ENCODE data around the gene CCNL2. TPM values are rescaled to one million over a fixed set of nuclear protein-coding genes. Genes with fewer than 3 reads are reported as not detected.
"Not testable (repeated sequence)": the region's sequence is repeated elsewhere in the genome, so short reads cannot be mapped to it uniquely, and the experiment has no call there.

CCNL2 gene
- polyA plus RNA-seq, 1 donor from 2014 or later, result 39.8 TPM

DNA sequence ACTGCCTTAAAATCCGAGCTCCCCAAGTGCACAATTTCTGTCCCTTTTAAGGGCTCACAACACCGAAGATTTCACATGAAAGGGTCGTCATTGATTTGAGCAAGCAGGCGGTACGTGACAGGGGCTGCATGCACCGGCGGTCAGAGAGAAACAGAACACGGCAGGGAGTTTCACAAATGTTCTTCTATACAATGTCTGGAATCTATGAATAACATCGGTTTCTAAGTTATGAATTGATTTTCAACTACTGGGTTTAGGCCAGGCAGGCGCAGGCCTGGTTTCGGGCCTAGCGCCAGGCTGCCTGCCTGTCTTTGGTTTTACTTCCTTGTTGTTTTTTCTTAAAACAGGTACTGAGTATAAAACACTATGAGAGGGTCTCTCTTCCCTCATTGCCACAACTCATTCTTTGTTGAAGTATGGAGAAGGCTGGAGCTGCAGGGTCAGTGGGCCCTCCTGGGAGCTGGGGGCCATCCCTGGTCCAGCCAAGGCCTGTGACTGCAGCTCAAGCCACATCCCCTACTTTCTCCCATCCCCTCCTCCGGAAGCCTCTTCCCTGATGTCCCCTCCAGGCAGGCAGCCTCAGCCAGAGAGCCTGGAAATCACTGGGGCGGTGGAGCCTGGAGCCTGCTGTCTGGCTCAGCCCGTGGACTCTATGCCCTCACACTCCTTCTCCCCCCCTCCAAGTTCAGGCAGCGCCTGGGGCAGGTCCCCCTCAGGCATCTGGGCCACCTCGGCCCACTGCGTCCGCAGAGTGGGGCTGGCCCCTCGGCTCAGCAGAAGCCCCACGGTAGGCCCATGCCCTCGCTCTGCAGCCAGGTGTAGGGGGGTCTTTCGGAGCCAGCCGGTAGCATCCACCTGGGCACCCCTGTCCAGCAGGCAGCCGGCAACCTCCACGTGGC, 19.6 kb upstream of the CCNL2 start:
- Mint-ChIP-seq H3K27me3 (peaks cover 14% of the 10 kb centered on the region), H3K9me3 (no peaks in the 10 kb centered on the region), H3K27ac (peak overlapping the region in 1 of 3 donors; percentile 75), H3K4me3 (peak overlapping the region in 2 of 4 donors; percentile 32 to 60), H3K4me1 (peaks cover 3 to 4% (median 4%) of the 10 kb centered on the region in 3 donors), H3K36me3 (peaks cover 1% of the 10 kb centered on the region)

DNA sequence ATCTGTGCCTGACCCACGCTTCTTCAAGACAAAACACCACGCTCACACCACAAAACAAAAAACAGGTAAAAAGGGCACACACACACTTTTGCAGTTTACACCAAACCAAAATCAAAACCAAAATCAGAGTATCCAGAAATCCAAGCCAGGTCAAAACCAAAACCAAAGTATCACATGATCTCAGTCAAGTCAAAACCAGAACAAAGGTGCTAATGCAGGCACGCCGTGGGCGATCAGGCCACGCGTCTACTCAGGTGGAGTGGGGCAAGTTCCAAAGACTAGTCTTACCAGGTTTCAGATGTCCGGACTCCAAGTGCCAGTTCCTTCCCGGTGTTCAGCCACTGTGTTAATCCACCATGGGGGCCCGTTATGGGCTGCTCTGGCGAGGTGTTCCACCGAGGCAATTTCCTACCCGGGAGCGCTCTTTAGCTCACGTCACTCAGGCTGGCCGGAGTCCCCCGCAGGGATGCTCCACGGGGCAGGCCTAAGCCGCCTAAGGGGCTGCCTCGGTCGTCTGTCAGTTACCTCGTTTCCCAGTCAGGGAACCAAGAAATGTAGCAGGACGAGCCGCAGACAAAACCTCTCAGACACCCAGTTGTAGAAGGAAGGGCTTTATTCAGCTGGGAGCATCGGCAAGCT, 18.8 kb upstream of the CCNL2 start:
- not testable (repeated sequence) for H3K27ac Mint-ChIP-seq, H3K36me3 Mint-ChIP-seq, H3K4me1 Mint-ChIP-seq, H3K9me3 Mint-ChIP-seq, H3K27me3 Mint-ChIP-seq
- H3K4me3 Mint-ChIP-seq, result peak overlapping the region in 1 of 4 donors; percentile 60

DNA sequence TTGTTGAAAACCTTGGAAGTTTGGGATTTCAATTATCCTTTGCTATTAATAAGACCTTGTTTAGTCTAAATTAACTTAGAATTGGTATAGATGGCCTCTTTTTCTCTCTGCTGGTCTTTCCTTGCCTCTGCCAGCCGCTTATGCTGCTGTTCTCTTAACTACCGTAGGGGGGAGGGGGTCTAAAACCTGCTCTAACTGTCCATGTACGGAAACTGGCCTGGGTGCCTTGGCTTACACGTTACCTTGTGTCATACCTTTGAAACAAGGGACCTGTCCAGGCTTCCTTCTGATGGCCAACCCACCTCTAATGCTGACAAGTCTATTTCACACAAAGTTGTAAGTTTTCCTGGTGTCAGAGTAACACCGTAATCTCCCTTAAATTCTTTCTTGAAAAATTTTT, 18.3 kb upstream of the CCNL2 start:
- H3K27ac Mint-ChIP-seq, H3K9me3 Mint-ChIP-seq, H3K4me3 Mint-ChIP-seq, H3K27me3 Mint-ChIP-seq, H3K36me3 Mint-ChIP-seq, H3K4me1 Mint-ChIP-seq: not testable (repeated sequence)

DNA sequence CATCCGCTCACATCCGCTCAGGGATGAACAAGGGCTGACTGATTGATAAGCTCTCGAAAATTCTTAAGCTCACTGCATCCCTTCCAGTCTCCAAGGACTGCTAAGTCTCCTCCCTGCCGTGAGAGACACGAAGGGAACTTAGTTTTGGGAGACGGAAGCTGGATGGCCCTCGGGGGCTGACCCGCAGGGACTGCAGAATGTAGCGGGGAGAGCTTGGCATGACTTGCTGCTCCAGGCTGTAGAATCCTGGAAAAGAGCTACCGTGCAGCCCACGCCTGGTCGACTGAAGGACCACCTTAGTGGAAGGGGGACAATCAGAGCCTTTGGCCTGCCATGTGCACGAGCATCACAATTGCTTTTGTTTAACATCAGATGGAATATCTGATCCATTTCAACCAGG, 16.6 kb upstream of the CCNL2 start:
- no peak overlapping the region for H3K4me3 Mint-ChIP-seq
- peaks cover 1% of the 10 kb centered on the region for H3K36me3 Mint-ChIP-seq
- peaks cover 0 to 2% (median 0%) of the 10 kb centered on the region in 3 donors for H3K9me3 Mint-ChIP-seq
- H3K4me1 Mint-ChIP-seq, result peaks cover 2 to 4% (median 3%) of the 10 kb centered on the region in 3 donors
- no peak overlapping the region for H3K27ac Mint-ChIP-seq
- peaks cover 3% of the 10 kb centered on the region for H3K27me3 Mint-ChIP-seq

DNA sequence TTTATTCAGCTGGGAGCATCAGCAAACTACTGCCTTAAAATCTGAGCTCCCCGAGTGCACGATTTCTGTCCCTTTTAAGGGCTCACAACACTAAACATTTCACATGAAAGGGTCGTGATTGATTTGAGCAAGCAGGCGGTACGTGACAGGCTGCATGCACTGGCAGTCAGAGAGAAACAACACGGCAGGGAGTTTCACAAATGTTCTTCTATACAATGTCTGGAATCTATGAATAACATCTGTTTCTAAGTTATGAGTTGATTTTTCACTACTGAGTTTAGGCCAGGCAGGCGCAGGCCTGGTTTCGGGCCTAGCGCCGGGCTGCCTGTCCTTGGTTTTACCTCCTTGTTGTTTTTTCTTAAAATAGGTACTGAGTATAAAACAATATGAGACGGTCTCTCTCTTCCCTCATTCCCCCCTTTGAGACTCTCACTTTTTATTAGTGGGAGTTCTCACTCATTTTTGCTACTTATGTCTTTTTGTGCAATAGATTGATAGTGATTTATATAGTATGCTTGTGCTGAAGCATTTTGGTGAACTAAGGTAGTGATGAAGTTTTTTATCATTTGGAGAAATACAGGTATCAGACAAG, 13.3 kb upstream of the CCNL2 start:
- H3K4me3 Mint-ChIP-seq, result peak overlapping the region in 1 of 4 donors; percentile 60
- not testable (repeated sequence) for H3K36me3 Mint-ChIP-seq, H3K9me3 Mint-ChIP-seq, H3K27ac Mint-ChIP-seq, H3K27me3 Mint-ChIP-seq, H3K4me1 Mint-ChIP-seq

DNA sequence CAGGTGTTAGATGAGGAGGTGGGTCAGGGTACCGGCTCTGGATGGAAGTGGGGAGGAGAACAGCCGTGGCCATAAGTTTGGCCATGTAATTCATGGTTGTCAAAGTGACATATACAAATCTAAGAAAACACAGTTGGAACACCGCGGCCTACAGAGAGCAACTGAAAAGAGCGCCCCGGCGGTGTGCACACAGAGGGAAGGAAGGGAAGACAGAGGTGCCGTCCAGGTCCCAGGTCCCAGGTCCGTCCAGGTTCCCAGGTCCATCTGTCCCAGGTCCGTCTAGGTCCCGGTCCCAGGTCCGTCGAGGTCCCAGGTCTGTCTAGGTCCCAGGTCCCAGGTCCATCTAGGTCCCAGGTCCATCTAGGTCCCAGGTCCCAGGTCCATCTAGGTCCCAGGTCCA, 12.5 kb upstream of the CCNL2 start:
- H3K27me3 Mint-ChIP-seq, result peaks cover 1% of the 10 kb centered on the region
- H3K9me3 Mint-ChIP-seq, result peaks cover 0 to 2% (median 0%) of the 10 kb centered on the region in 3 donors
- peak overlapping the region in 1 of 4 donors; percentile 27 for H3K4me3 Mint-ChIP-seq
- H3K36me3 Mint-ChIP-seq, result no peaks in the 10 kb centered on the region
- no peak overlapping the region for H3K27ac Mint-ChIP-seq
- peaks cover 3 to 10% (median 8%) of the 10 kb centered on the region in 3 donors for H3K4me1 Mint-ChIP-seq

DNA sequence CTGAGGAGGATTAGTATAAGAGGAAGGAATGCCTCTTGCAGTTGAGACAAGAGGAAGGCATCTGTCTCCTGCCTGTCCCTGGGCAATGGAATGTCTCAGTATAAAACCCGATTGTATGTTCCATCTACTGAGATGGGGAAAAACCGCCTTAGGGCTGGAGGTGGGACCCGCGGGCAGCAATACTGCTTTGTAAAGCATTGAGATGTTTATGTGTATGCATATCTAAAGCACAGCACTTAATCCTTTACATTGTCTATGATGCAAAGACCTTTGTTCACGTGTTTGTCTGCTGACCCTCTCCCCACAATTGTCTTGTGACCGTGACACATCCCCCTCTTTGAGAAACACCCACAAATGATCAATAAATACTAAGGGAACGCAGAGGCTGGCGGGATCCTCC, 11.1 kb upstream of the CCNL2 start:
- Mint-ChIP-seq H3K4me3 (peak overlapping the region in 2 of 4 donors; percentile 12 to 72), H3K27ac (peak overlapping the region in 1 of 3 donors; percentile 83), H3K4me1 (peaks cover 8 to 13% (median 8%) of the 10 kb centered on the region in 3 donors)
- H3K27me3 Mint-ChIP-seq, H3K36me3 Mint-ChIP-seq, H3K9me3 Mint-ChIP-seq: not testable (repeated sequence)

DNA sequence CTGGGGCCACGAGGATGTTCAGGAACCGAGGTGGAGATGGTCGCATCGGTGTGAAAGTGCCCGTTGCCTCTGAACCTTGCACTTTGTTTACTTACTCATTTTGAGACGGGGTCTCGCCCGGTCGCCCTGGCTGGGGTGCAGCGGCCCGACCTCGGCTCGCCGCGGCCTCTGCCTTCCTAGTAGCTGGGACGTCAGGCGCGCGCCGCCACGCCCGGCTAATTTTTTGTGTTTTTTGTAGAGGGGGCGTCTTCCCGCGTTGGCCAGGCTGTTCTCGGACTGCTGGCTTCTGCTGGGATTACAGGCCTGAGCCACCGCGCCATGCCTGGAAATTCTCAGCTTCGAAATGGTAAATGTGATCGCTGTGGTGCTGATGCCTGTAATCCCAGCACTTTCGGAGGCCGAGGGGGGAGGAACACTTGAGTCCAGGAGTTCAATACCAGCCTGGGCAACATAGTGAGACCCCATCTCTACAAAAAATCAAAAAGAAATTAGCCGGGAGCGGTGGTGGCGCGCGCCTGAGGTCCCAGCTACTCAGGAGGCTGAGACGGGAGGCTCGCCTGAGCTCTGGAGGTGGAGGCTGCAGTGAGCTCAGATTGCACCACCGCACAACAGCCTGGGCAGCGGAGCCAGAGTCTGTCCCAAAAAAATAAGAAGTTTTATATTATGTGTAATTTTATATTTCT, 8.6 kb upstream of the CCNL2 start:
- peaks cover 6% of the 10 kb centered on the region for H3K36me3 Mint-ChIP-seq
- H3K27ac Mint-ChIP-seq, result peak overlapping the region; percentile 80 to 93 (median 81)
- H3K9me3 Mint-ChIP-seq, result no peaks in the 10 kb centered on the region
- H3K4me1 Mint-ChIP-seq, result peaks cover 7 to 17% (median 15%) of the 10 kb centered on the region in 3 donors
- peak overlapping the region; percentile 90 to 97 (median 92) for H3K4me3 Mint-ChIP-seq
- H3K27me3 Mint-ChIP-seq, result no peaks in the 10 kb centered on the region

DNA sequence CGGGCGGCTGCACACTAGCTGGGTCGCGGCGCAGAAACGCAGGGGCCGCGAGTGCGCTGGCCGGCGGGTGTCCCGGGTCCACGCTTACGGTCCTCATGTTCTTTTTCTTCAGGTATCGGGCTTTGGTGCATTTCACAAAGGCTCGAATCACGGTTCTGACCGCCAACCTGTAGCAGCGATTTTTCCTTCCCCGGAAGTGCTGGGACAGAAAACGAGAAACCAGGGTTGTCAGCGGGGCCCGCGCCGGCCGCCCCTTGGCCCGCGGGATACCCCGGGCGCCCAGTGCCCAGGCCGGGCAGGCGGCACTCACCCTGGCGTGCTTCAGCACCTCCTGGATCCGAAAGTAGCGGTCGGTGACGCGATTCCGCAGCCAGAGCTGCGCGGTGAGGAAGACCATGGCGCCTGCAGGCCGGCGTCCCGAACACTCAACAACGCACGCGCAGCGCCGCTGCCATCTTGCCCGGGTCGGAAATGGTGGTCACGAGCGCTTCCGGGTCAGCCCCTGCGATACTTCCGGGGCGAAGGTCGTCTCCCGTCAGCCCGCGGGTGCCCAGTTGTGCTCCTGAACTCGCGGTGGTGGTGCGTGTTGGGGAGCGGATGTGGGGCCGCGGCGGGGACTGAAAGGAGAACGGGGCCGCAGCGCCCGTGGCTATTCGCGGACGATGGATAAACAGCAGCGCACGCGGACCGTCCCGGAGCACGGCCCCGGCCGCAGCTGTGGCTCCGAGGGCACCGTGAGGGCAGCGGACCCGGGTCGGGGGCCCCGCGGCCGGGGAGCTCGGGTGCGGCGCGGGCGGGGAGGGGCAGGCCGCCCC, 7.9 kb upstream of the CCNL2 start, which contains the start of gene MRPL20:
Gene MRPL20, minus strand, starts transcription at position 473 of the 815 bp plus-strand sequence. Its CDS starts 76 bp downstream, at position 397.
- Mint-ChIP-seq H3K27me3 (no peaks in the 10 kb centered on the region), H3K9me3 (no peaks in the 10 kb centered on the region), H3K36me3 (peaks cover 7% of the 10 kb centered on the region), H3K4me1 (peaks cover 4 to 19% (median 15%) of the 10 kb centered on the region in 3 donors), H3K4me3 (peak within 1 kb of the TSS; percentile 90 to 97 (median 94)), H3K27ac (peak within 1 kb of the TSS; percentile 81 to 93 (median 93))

DNA sequence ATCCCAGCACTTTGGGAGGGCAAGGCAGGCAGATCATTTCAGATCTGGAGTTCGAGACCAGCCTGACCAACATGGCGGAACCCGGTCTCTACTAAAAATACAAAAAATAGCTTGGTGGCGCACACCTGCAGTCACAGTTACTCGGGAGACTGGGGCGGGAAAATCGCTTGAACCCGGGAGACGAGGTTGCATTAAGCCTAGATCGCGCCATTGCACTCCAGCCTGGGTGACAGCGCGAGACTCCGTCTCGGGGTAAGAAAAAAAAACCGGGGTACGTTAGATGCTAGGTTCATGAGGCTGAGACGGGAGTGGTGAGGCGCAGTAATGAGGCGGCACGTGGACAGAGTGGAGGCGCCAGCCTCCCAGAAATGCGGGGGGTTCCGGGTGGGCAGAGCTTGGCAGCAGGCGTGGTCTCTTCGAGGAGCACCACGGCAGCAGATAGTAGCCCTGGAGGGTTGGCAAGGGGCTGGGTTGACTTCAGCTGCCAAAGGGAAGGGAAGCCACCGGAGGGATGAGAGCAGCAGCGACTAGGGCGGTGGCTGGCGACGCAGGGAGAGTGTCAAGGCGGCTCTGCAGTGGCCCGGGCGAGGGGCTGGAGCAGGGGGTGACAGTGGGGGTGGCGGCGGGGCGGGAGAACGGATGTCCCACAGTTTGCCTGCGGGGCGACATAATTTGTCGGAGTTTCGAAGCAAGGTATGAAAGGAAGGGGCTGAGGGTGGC, 7.1 kb upstream of the CCNL2 start:
- peak overlapping the region; percentile 81 to 93 (median 93) for H3K27ac Mint-ChIP-seq
- H3K9me3 Mint-ChIP-seq, result no peaks in the 10 kb centered on the region
- peaks cover 8% of the 10 kb centered on the region for H3K36me3 Mint-ChIP-seq
- H3K4me1 Mint-ChIP-seq, result peaks cover 4 to 21% (median 15%) of the 10 kb centered on the region in 3 donors
- no peaks in the 10 kb centered on the region for H3K27me3 Mint-ChIP-seq
- peak overlapping the region; percentile 90 to 97 (median 94) for H3K4me3 Mint-ChIP-seq

DNA sequence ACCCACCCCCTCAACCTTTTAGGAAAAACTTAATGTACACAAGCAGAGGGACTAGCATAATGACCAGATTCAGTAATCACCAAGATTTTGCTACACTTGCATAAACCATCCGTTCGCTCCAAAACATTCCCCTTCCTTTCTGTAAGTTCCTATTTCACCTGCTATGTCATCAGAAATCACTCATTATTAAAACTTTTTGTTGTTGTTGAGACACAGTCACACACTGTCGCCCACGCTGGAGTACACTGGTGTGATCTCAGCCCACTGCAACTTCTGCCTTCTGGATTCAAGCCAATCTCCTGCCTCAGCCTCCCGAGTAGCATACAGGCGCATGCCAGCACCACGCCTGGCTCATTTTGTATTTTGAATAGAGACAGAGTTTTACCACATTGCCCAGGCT, 4.5 kb upstream of the CCNL2 start:
- Mint-ChIP-seq H3K27ac (peak overlapping the region in 1 of 3 donors; percentile 57), H3K4me1 (peaks cover 10 to 25% (median 15%) of the 10 kb centered on the region in 3 donors), H3K27me3 (no peaks in the 10 kb centered on the region), H3K36me3 (peaks cover 8% of the 10 kb centered on the region), H3K9me3 (no peaks in the 10 kb centered on the region), H3K4me3 (peak overlapping the region in 3 of 4 donors; percentile 4 to 99 (median 70))

DNA sequence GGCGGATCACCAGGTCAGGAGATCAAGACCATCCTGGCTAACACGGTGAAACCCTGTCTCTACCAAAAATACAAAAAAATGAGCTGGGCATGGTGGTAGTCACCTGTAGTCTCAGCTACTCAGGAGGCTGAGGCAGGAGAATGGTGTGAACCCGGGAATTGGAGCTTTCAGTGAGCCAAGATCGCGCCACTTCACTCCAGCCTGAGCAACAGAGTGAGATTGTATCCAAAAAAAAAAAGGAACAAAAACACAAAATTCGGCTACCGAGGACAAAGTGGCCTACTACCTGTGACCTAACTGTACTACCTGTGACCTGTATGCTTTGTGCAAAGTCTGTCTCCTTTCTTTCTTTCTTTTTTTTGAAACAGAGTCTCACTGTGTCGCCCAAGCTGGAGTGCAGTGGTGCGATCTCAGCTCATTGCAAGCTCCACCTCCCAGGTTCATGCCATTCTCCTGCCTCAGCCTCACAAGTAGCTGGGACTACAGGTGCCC, 3.8 kb upstream of the CCNL2 start:
- H3K4me1 Mint-ChIP-seq, result peaks cover 11 to 25% (median 20%) of the 10 kb centered on the region in 3 donors

More for the DNA sequence above, 3.8 kb upstream of the CCNL2 start:
- H3K27ac Mint-ChIP-seq, H3K36me3 Mint-ChIP-seq, H3K27me3 Mint-ChIP-seq, H3K9me3 Mint-ChIP-seq: not testable (repeated sequence)
- peak overlapping the region in 2 of 4 donors; percentile 18 to 99 for H3K4me3 Mint-ChIP-seq
